Ramos (cell line): ENCODE measurements around the gene CAPZB.
"Not testable (repeated sequence)": the region's sequence is repeated elsewhere in the genome, so short reads cannot be mapped to it uniquely, and the experiment has no call there.

ENCODE experiments used
- in situ Hi-C: fragments of 300-500 bp; cut with MboI; formaldehyde crosslinking; loops from one replicate; pipeline ENCODE4 v1.14.3; 2022; ENCODE audit warnings: low sequenced_read_pairs; ENCODE audit not compliant: unreplicated experiment

CAPZB gene

GRCh38 chr1:19502284-19502683 is 16.9 kb upstream of the CAPZB start:
- in situ Hi-C loops = not testable (repeated sequence)

DNA sequence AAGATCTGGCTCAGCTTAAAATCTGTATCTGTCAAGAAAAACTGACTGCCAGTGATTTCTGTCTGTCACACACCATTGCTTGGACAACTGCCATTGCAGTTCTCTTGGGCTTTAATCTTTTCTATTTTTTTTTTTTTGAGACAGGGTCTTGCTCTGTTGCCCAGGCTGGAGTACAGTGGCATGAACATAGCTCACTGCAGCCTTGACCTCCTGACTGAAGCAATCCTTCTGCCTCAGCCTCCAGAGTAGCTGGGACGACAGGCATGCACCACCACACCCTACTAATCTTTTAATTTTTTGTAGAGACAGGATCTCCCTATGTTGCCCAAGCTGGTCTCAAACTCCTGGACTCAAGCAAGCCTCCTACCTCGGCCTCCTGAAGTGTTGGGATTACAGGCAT is 14.5 kb upstream of the CAPZB start:
- in situ Hi-C loops = not testable (repeated sequence)

- in situ Hi-C loops = not testable (repeated sequence)
Observed at GRCh38 chr1:19497443-19497842, 12.1 kb upstream of the CAPZB start.

DNA sequence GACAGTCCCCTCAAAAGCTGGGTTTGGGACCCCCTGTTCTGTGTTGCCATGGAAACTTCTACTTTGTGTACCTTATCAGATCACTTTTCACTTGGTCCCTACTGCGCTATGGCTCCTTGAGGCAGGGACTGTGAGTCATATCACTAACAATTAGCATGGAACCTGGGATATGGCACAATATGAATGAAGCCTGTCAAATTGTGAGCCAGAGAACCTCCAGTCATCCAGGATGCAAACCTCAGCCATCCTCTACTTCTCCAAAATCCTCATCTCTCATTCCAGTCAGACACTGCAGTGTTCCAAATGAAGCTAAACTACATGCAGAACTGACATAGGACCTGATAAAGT is 11.2 kb upstream of the CAPZB start:
- in situ Hi-C loops = no loop called here

DNA sequence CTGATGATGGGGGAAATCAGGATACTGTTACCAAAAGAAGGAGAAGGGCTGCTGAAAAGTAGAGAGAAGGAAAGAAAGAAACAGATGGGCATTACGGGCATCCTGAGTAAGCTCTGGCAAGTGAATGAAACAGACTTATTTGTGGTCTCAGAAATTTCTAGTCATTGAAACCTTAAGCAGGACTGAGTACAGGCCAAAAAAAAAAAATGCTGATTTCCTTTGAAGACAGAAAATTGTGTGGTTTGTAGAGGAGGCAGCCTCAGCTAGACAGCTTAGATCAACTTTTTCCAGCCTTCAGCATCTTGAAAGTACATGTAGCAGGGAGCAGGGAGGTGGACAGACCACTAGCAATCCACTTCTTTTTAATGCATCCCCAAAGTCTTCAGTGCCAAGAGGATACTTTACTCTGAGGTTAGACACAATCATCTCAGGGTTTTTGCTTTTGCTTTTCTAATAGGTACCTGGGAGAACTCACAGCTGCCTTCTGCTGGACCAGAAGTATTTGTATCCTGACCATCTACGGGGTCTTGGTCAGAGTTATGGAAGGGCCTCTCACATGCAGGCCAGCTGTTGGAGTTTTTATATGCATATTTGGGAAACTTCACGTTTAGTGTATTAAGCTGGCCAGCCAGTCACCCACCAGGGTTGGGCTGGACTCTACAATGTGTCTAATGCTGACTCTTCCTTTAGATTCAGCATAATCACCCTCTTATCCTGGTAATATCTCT is 10.6 kb upstream of the CAPZB start:
- in situ Hi-C loops = no loop called here

DNA sequence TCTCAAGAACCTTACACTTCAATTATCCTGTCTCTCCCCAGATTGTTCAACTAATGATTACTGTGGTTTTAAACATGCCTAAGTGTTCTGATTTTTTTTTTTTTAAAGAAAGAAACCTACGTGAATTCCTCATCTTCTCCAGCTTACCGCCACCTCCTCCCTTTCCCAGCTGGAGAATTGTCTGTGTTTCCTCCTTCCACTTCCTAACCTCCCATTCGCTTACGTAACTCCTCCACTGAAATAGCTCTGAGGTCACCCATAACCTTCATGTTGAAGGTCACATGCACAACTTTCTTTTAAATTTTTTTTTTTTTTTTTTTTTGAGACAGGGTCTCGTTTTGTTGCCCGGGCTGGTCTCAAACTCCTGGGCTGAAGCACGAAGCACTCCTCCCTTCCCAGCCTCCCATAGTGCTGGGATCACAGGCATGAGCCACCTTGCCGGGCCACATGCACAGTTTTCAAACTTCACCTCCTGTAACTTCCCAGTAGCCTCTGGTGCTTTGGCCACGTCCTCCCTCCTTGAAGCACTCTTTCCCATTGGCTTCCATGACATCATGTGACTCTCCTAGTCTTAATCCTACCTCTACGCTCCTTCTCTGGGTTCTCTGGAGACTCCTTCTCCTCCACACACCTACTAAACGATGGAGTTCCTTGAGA is 9.8 kb upstream of the CAPZB start:
- in situ Hi-C loops = no loop called here

DNA sequence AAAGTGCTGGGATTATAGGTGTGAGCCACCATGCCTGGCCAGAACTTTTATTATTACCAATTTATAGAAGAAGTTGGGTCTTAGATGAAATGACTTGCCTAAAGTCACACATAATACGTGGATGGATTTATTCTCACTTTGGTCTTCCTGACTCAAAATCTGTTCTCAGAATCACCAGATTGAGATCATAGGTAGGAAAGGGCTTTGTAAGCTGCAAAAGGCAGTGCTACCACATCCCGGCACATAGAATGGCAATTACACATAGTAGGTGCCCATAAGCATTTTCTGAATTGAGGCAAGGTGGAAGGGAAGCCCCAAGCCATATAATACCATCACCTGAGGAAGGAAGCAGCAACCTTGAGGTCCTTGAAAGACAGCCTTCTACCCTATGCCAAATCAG is 8.2 kb upstream of the CAPZB start:
- in situ Hi-C loops = no loop called here

DNA sequence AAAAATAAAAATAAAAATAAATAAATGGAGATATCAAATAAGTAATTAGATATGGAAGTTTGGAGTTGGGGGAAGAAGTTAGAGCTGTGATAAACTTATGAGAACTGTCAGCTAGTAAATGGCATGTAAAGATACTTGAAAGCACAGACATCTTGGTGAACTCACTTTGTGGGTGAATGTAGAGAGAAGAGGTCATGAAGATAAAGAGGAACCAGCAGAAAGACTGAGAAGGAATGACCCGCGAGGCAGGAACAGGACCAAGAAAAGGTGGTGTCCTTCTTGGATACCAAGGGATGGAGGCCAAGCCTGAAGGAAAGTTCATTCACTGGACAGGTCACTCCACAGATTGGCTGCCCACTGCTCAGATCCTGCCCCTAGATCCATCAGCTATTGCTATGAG is 4.7 kb upstream of the CAPZB start:
- in situ Hi-C loops = no loop called here

GRCh38 chr1:19488136-19488535 is 2.8 kb upstream of the CAPZB start:
- in situ Hi-C loops = no loop called here

DNA sequence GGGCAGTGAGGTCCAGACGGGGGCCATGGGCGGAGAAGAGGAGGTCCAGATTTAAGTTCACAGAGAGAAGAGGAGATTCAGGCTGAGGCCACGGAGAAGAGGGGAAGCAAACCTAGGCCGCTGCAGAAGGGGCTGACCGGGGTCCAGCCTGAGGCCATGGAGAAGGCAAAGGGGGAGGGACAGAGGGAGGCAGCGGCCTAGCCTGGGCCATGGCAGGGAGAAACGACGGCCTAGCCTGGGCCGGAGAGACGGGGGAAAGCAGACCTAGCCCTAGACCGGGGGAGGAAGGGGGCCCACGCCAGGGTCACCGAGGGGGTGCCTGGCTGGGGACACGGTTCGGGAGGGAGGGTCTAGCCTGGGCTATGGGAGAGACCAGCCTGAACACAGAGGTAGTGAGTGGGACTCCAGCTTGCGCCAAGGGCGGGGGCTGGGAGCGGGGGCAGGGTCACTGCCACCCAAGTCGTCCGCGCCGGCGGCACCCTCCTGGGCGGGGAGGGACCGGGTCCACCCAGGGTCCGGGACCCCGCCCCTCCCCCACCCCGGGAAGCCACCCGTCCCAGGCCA is 459 bp downstream of the CAPZB start:
- in situ Hi-C loops = no loop called here

DNA sequence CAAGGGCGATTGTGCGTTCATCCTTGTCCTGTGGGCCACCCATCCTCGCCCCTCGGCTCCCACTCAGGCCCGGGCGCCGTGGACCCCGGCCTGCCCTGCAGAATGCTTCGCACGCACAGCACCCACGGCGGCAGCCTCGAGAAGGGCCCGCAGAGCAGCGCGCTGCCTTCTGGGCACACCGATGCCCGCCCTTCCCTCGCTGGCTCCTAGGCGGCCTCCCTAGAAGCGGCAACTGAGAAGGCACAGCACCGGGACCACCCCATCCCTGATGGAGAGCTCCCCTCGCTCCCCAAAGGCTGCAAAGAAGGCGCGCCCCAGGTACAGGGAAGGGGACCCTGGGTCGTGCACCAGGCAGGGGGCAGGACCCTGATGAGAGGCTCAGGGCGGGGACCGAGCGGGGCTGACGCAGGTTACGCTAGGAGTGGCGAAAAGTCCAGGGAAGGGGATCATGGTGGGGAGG is 971 bp downstream of the CAPZB start:
- in situ Hi-C loops = no loop called here

DNA sequence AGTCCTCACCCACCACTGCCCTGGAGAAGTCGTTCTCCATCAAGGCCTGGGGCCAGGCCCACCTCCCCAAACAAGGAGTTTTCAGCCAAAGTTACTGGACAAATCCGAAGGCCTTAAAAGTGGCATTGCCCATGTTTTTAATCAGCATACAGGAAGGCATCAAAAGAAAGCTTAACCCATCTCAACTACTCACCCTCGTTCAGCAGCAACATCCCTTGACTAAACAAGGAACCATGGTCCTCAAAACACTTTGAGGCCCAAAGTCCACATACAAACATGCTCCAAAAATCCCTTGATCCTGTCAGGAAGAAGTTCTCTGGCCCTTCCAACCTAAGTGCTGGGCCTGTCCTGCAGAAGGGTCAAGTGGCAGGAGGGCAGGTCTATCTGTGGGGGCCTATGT is 1.6 kb downstream of the CAPZB start:
- in situ Hi-C loops = no loop called here

DNA sequence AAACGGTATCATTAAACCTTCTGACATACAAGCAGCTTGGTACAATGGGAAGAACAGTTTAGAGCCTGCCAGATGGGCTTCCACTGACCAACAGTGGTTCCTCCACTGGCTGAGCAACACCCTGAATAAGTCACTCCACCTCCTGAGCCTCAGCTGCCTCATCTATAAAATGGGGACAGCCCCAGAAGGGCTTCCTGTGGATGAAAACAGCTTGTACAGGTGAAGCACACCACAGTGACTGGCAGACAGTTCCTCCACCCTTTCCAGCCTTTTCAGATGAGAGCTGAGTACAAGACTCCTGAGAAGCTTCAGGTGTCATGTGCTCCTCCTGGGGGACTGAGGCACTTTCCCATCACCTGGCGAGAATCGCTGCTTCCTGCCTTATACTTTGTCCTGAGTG is 2.1 kb downstream of the CAPZB start:
- in situ Hi-C loops = no loop called here

DNA sequence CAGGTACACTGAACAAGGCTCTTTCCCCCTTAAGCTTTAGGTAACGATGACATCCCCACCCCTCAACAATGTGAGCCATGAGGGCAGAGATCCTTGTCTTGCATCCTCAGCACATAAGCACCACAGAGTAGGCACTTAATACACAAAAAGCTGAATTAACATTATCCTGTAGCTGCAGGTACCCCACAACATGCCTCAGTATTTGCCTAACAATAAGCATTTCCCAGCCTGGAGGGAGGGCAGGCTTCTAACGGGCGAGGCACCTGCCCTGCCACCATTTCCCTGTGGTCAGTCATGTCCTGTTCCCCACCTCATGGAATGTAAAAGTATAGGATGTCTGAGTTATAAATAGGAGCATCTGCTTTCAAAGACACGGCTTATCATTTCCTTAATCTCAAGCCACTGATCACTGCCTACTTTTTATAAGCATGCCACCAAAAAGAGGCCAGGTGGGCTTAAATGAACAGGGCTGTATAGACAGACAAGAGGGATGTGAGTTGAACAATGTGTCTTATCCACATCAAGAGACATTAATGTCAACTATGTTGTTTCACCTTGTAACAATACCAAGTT is 3.4 kb downstream of the CAPZB start:
- in situ Hi-C loops = no loop called here

- in situ Hi-C loops = no loop called here
Observed at GRCh38 chr1:19480282-19480681, 5.1 kb downstream of the CAPZB start.

GRCh38 chr1:19479351-19480120 is 5.8 kb downstream of the CAPZB start:
- in situ Hi-C loops = no loop called here

- in situ Hi-C loops = no loop called here
Observed at GRCh38 chr1:19478322-19478721, 7.0 kb downstream of the CAPZB start.

DNA sequence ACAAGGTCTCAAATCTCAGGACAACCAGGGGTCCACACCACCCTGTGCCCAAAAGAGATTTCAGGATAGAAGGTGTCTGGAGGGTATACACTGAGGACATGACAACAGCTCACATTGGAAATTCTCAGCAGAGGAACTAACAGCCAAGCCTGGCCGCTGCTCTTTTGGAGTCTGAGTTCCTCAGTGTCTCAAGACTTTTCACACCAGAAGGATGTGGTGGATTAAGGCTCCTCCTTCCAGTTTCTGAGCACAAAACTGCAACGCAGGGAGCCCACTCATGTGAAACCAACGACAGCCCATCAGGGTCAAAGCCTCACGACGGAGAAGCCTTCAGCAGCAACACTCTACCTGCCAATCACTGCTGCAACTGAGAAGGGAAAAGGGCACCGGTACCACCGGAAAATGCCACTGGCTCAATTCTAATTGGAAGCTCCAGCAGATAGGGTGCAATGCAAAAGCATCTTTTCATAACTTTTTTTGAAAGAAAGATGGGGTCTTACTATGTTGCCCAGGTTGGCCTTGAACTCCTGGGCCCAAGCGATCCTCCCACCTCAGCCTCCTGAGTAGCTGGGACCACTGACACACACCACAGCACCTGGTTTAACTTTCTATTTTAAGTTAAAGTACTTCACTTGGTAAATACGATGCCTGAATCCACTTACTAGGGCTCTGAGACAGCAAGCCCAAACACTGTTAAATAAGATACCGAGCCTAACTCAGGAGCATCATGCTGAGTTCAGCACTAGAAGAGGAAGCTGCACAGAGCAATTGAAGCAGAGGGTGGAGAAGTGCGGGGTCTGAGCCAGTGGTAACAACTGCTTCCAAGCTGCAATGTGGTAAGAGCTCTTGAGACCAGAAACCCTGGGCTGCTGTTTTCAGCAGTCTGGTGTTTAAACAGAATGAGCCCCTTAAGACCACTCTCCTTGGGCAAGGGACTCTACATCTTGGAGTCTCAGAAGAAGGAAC is 7.8 kb downstream of the CAPZB start:
- in situ Hi-C loops = no loop called here

DNA sequence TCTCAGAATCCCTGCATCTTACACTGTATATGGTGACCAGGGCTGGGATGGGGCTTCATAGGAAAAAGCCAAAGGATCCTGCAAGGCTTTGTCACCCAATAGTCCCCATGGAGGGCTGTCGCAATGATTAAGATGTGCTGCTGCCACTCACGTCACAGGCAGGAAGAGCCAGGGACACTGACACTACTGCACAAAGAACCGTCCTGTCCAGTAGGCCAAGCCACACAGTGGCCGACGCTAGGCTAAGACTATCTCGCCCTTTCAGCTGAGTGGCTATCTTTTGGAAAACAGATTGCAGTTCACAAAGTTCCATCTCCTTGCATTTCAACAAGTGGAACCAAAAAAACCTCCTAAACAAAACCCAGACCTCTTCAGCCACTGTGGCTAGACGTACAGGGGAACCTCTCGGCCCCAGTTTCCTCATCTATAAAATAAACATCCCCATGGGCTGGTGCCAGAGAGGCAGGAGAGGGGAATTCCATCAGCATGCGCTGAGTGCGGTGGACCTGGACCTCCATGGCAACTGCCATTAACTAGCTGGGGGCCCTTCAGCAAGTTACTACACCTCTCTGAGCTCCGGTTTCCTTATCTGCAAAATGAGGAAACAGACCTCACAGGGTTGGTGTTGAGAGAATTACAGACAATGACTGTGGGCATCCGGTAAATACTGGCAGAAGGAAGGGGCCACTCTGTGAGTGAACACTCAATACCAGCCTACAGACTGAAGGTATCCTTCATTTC is 8.7 kb downstream of the CAPZB start:
- in situ Hi-C loops = no loop called here
